HG02852 (cell line): ENCODE measurements around the gene ZCCHC14.

ENCODE experiments used
- ATAC-seq: cut with Tn5 transposase; IDR thresholded peaks from one replicate; pipeline ENCODE4 v1.9.1; 2021; ENCODE audit warnings: mild to moderate bottlenecking, moderate library complexity; ENCODE audit not compliant: unreplicated experiment

Gene ZCCHC14

GRCh38 chr16:87459027-87459426 lies 33.8 kb downstream of the ZCCHC14 start:
- no peak for ATAC-seq

- ATAC-seq, result no peak
Observed at GRCh38 chr16:87458424-87458915, 34.4 kb downstream of the ZCCHC14 start.

DNA sequence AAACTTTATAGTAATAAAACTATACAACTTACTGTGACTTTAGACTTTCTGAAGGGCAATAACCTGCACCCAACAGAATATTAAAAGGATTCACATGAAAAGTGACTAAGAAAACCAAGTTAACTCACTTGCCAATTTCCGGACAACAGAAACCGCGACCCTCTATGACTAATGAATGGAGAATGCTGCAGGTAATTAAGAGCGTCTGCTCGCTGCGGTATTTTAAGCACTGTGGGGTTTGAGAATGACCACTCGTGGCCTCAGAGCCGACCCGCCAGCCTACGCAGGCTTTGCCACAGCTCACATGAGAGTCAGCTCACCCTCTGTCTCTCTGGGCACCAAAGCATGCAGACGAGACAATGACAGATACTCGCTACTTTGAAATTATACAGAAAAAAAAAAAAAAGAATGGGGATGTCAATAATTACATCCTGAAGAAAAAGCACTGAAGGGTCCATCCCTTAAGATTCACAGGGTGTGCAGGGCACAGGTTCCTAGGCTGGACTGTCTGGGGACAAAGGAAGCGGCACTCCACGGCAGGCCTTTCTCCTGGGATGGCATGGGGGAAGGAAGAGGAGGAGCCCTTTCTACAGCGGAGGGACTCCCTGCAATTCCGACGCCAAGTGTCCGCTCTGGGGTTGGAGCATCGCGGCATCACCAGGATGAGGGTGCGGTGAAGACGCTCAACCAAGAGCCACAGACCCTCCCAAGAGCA lies 35.0 kb downstream of the ZCCHC14 start:
- no peak for ATAC-seq

GRCh38 chr16:87457061-87457611 lies 35.7 kb downstream of the ZCCHC14 start:
- no peak for ATAC-seq

DNA sequence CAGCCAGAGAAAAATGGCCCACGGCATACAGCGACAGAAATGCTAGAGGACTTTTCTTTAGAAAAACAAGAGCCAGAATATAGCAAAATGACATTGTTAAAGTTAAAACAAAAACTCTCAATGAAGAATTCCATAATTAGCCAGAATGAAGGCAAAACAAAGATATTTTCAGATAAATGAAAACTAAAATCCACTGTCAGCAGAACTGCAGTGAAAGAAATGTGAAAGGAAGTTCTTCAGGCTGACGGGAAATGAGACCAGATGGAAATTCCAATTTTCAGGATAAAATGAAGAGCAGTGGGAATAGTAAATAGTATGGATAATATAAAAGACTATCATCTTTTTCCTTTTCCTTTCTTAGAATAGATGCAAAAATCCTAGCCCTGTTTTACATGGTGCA lies 38.4 kb downstream of the ZCCHC14 start:
- ATAC-seq, result no peak

GRCh38 chr16:87453326-87453725 lies 39.5 kb downstream of the ZCCHC14 start:
- ATAC-seq, result no peak

- no peak for ATAC-seq
Observed at GRCh38 chr16:87451563-87452210, 41.1 kb downstream of the ZCCHC14 start.

- no peak for ATAC-seq
Observed at GRCh38 chr16:87448866-87449265, 44.0 kb downstream of the ZCCHC14 start.

DNA sequence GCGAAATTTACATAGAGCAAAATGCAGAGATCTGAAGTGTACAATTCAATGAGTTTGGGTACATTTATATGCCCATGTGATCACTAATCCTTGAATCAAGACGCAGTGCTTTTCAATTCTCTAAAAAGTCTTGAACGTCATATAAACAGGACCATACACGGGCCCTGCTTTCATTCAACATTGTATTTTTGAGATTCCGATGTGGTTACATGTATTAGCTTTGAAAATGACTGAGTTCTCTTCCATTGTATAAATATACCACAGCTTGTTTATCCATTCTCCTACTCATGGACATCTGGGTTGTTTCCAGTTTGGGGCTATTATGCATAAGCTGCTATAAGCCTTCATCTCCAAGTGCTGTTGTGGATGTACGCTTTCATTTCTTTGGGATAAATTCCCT lies 45.5 kb downstream of the ZCCHC14 start:
- no peak for ATAC-seq

- ATAC-seq, result no peak
Observed at GRCh38 chr16:87446479-87446878, 46.3 kb downstream of the ZCCHC14 start.

- ATAC-seq, result no peak
Observed at GRCh38 chr16:87445486-87445885, 47.3 kb downstream of the ZCCHC14 start.

GRCh38 chr16:87443964-87444363 lies 48.9 kb downstream of the ZCCHC14 start:
- ATAC-seq, result no peak

DNA sequence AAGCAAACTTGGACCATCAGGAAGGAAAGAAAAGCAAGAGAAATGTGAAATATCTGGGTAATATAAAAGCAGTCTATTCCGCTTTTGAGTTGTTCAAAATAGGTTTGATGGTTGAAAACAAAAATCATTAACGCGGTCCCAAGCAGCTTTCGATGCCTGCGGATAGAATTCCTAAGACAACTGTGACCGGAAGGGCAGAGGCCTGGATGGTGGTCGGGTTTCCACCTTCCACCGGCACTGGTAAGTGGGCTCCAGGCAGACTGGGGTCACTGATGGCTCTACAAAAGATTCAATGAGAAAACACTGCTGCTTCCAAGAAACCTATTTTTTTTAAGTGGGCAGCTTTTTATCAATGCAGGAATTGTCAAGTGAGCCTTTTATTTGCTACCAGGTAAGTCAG lies 49.8 kb downstream of the ZCCHC14 start:
- no peak for ATAC-seq

- ATAC-seq, result no peak
Observed at GRCh38 chr16:87442581-87442966, 50.2 kb downstream of the ZCCHC14 start.

DNA sequence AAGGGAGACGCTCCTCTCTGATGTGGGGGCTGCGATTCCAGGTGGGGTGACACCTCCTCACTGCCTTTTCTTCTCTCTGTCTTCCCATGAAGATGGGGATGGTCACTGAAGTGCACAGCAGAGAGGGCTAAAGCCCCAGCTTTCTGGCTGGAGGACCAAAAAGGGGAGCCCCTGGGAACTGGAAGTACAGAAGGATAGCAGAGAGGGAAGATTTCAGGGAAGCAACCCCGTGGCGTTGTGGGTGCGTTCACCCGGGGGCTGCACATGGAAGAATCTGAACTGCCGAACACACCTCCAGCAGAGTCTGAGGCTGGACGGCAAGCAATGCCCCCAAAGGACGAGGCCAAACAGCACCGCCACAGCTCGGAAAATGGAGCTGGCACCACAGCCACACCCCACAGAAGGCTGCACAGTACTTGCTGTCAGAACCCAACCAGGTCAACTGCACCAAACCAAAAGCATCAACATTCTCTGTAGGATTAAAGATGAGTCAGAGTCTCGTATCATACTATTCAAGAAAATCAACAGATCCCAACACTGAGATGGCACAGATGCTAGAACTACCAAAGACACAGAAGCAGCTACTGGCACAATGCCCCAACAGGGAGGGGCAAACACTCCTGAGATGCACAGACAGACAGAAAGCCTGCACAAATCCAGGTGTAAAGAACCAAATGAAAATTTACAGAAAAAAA lies 50.8 kb downstream of the ZCCHC14 start:
- no peak for ATAC-seq

DNA sequence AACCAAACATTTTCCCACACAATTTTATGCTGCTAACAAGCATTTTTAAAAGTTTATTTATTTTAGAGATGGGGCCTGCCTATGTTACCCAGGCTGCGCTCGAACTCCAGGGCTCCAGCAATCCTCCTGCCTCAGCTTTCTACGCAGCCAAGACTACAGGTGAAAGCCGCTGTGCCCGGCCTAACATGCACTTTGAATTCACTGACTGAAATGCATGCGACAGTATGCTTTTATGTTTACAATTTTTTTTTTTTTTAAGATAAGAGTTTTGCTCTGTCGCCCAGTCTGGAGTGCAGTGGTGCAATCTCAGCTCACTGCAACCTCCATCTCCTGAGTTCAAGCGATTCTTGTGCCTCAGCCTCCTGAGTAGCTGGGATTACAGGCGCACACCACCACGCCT lies 52.9 kb downstream of the ZCCHC14 start:
- no peak for ATAC-seq

- no peak for ATAC-seq
Observed at GRCh38 chr16:87438611-87438985, 54.2 kb downstream of the ZCCHC14 start.

DNA sequence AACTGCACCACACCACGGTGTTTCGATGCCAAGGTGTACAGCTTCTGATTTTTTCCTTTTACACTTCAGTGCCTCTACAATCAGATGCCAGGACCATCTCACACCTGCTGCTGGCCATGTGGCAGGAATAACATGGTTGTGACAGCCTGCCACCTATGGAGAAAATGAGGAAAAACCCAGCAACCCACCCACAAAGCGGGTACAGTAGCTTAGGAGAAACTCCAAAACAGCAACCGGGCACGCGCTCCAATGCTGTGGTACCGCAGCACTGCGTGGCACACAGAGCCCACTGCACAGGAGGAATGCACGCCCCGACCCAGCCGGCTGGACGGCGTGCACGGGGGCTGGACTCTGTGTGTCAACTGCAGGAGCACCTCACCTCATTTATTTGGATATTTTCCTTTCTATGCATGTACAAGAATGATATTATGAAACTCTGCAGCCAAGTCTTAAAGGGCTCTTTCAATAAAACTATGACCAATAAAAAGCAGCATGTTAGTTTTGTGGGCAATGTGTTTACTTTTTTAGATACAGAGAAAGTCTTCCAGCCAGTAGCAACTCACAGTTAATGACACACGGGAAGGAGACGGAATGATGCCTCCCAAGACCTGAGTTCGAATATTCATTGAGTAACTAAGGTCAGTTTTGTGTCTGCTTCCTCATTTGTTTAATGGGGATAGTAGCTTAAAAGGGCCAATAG lies 54.8 kb downstream of the ZCCHC14 start:
- ATAC-seq, result no peak

- ATAC-seq, result no peak
Observed at GRCh38 chr16:87437327-87437726, 55.5 kb downstream of the ZCCHC14 start.

DNA sequence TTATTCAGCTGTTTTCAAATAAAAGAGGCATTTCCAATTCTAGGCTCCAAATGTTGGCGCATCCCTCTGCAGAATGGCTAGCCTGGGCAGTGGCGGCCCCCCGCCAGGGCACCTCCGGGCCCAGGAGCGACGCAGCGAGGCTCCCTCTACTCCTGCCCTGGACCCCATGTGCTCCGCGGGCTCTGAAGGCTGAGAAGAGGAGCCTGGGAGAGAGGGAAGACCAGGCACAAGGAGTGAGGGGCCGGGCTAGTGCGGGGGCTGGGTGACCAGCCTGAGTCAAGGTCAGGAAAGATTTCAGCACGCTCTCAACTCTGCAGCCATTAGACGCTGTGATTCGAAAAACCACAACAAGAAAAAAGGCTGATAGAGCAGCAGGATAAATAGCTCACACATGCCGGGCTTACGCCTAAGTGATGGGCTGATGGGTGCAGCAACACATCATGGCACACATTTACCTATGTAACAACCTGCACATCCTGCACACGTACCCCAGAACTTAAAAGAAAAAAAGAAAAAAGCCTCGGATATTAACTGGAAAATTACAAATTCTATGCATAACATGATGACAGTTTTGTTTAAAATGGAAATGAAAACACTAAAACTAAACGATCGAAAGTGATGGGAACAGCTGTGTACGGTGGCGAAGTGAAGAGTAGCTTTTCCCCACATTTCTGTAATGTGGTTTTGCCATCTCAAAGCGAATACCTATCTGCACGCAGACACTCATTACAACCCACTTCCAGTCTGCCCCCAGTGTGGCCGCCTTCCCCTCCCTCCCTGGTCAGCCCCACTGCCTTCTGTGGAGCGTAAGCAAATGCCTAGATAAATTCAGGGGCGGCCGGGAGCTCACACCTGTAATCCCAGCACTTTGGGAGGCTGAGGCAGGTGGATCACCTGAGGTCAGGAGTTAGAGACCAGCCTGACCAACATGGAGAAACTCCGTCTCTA lies 56.3 kb downstream of the ZCCHC14 start:
- ATAC-seq, result no peak
